ENCODE results near the gene NYNRIN.

GRCh38 chr14:24416932-24417619 lies 18.3 kb downstream of the NYNRIN start:
- no peak for TF ChIP-seq PRDM15 (CRISPR knock-in tag; IDR thresholded peaks at IDR 0.05)
- TF ChIP-seq YY1 (IDR thresholded peaks at IDR 0.05; ENCODE audit: low read depth, low read length) = no peak
- TF ChIP-seq GABPA (IDR thresholded peaks at IDR 0.05; ENCODE audit: low read depth) = no peak
- no peak for TF ChIP-seq TCF12 (IDR thresholded peaks at IDR 0.05; ENCODE audit: low read depth, low read length)
- no peak for TF ChIP-seq CTCF (IDR thresholded peaks at IDR 0.05 in 2 of 3, conservative IDR thresholded peaks at IDR 0.05 in 1 of 3; ENCODE audit: control insufficient read depth in 2 of 3, extremely low read depth in 1 of 3, insufficient read depth in 1 of 3, low read depth in 3 of 3, low read length in 3 of 3)
